DMS153 (cell line): ENCODE data around the gene GAPDHS.

Experiments
- DNase-seq: peaks from one replicate; lab custom pipeline; 2025; lab: John Stamatoyannopoulos, UW

The GAPDHS gene

DNA sequence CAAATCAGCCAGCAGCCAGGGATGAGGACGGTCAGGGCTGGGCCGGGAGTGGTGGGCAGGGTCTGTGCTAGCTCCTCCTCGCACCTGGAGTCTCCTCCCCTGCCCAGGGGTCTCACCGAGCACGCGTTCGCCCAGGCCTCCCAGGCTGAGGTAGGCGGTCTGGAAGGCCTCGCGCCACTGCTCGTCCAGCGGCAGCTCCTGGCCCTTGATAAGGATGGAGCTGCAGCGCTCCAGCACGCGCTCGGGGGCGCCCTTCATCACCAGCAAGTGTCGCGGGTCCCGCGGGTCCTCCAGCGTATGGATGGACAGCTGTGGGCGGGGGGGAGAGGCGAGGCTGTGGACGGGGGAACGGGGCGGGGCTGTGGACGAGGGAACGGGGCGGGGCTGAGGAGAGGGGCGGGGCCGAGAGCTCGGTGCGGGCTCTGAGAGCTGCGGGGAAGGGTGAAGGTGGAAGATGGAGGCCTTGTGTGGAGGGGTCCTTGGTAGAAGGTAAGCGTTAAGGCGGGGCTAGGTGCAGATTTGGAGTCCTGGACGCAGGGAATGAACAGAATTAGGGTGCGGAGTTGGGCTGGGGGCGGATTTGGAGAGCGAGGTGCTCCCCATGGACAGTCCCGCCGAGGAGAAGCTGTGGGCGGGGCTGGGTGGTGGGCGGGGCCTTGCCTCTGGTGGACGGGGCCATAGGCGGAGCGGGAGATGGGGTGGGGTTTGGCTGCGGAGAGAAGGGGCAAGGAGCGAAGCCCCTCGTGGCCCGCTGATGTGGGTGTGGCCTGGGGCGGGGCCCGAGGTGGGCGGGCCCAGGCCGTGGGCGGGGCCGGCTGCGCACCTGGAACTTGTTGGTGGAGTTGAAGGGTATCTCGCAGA is 24.5 kb downstream of the GAPDHS start:
- DNase-seq = peak; percentile 40

- no peak for DNase-seq
Measured at GRCh38 chr19:35558400-35559280, 25.4 kb downstream of the GAPDHS start.

- DNase-seq = no peak
Measured at GRCh38 chr19:35559281-35559659, 26.0 kb downstream of the GAPDHS start.

DNA sequence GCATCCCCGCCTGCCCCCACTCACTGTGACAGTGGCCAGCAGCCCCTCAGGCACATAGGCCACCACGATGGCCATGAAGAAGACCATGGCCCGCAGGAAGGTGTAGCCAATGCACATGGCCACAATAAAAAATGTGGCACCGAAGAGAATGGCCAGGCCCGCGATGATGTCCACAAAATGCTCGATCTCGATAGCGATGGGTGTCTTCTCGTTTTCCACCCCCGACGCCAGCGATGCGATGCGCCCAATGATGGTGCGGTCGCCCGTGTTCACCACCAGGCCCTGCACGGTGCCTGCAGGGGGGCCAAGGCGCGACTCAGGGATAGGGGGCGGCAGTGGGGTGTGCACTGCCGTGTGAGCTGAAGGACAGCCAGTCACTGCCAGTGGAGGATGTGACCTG is 26.5 kb downstream of the GAPDHS start:
- DNase-seq = no peak

GRCh38 chr19:35560271-35560670 is 27.0 kb downstream of the GAPDHS start:
- no peak for DNase-seq

GRCh38 chr19:35560677-35561076 is 27.4 kb downstream of the GAPDHS start:
- DNase-seq = no peak

GRCh38 chr19:35561436-35561835 is 28.2 kb downstream of the GAPDHS start:
- no peak for DNase-seq

DNA sequence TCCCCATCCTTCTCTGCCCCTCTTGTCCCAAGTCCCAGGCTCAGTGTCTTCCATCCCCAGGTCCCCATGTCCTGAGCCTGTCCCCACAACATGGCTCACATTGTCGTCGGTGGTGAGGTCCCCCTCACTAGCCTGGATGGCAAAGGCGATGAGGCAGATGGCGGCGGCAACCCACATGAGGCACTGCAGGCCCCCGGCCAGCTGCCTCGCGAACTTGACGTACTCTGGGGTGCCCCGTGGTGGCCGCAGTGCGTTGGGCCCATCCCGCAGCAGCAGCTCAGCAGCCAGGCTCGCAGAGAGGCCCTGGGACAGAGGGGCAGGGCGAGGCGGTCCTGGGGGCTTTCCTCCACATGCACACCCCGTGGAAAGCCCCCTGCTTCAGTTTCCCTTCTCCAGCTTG is 29.1 kb downstream of the GAPDHS start:
- DNase-seq = no peak

DNA sequence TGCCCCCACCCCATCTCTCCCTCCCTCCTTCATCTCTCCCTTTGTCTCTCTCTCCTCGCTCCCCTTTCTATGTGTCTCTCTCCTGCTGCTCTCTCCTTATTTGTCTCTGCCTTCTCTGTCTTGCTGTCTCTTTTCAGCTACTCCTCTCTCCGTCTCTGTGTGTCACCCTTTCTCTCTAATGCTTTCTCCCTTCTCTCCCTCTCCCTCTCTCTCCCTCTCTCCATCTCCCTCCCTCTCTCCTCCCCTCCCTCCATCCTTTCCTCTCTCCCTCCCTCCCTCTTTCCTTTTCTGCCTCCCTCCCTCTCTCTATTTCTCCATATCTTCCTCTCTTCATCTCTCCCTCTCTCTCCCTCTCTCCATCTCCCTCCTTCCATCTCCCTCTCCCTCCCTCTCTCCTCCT is 29.5 kb downstream of the GAPDHS start:
- DNase-seq = no peak

DNA sequence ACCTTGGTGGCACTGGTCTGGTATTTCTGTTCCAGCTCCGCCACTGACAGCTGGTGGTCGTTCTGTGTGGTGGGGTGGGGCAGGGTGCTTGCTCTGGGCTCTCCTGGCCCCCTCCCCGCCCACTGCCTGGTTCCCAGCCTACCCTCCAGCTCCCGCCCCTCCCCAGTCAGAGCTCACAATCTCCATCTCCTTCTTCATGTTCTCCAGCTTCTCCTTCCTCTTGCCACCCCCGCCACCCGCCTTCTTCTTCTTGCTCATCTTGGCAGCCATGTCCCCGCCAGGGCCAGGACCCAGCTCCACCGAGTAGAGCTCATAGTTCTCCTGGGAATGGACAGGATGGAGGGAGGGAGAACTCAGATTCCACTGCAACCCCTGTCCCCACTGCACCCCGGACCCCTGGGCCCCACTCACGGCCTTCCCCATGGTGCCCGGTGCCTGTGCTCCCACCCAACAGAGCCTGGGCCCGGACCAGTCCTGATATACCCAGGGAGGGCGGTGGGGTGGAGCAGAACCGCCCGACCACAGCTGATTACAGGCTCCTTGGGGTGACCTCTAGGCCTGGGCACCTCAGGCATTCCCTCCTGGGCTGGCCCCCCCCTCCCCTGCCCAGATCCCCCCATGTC is 30.1 kb downstream of the GAPDHS start, which contains the start of gene ATP4A:
ATP4A (minus strand) TSS at position 452 of the 623 bp plus-strand sequence; CDS start at position 423, 29 bp downstream.
- no peak for DNase-seq

- no peak for DNase-seq
Measured at GRCh38 chr19:35565016-35565856, 32.0 kb downstream of the GAPDHS start.

- DNase-seq = no peak
Measured at GRCh38 chr19:35566738-35567137, 33.5 kb downstream of the GAPDHS start.

DNA sequence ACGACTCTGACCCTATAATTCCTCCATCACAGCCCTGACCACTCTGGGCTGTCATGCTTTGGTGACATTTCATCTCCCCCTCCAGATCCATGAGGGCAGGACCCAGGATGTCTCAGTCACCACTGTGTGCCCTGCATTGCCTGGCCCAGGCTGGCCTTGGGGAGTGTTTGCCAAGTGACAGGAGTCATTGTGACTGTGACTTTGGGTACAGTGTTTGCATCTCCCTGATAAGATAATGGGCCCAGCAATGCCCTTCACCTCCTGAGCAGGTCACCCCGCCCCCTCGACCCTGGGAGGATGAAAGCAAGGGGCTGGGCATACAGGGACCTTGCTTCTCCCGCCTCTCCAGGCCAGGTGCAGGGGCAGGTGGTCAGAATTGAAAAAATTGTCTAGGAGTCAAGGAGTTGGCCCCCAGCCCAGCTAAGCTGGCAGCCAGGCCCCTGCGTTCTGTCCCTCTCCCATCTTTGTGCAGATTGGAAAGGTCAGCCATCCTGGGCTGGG is 36.1 kb downstream of the GAPDHS start:
- no peak for DNase-seq

- no peak for DNase-seq
Measured at GRCh38 chr19:35571406-35571965, 38.2 kb downstream of the GAPDHS start.

GRCh38 chr19:35577918-35578317 is 44.7 kb downstream of the GAPDHS start:
- no peak for DNase-seq

GRCh38 chr19:35578707-35579106 is 45.5 kb downstream of the GAPDHS start:
- no peak for DNase-seq

DNA sequence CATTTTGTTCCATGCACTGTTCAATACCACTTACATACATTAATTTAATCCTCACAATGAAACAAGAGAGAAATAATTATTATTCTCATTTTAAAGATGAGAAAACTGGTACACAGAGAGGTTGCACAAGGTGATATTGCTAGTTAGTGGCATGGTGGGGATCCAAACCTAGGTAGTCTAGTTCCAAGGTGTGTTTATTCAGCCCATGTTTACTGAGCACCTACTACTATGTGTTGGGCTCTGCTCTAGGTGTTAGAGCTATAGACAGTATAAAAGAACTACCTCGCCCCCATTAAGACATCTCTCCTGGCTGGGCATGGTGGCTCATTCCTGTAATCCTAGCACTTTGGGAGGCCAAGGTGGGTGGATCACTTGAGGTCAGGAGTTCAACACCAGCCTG is 49.5 kb downstream of the GAPDHS start:
- no peak for DNase-seq

GRCh38 chr19:35585848-35586247 is 52.6 kb downstream of the GAPDHS start, which contains the start of gene PMIS2:
Gene PMIS2 (plus strand): TSS chr19:35586173. CDS start chr19:35586260, 87 bp downstream.
- no peak for DNase-seq

DNA sequence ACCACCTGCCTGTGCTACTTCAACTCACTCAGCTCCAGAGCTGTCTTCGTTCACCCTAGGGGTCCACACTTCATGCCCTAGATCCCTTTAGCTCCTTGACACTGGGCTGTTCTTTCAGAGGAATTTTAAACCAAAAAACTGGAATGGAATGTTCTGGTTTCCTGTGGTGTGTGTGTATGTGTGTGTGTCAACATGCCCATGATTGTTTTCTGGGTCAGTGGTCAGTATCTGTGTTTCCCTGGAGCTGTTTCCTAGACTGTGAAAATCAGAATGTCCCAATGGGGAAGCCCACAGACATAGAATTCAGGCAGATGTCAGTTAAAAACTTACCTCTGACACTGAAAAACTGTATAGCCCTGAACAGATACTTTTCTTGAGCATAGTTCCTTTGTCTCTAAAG is 54.1 kb downstream of the GAPDHS start:
- DNase-seq = no peak

- DNase-seq = no peak
Measured at GRCh38 chr19:35590875-35591274, 57.6 kb downstream of the GAPDHS start.

DNA sequence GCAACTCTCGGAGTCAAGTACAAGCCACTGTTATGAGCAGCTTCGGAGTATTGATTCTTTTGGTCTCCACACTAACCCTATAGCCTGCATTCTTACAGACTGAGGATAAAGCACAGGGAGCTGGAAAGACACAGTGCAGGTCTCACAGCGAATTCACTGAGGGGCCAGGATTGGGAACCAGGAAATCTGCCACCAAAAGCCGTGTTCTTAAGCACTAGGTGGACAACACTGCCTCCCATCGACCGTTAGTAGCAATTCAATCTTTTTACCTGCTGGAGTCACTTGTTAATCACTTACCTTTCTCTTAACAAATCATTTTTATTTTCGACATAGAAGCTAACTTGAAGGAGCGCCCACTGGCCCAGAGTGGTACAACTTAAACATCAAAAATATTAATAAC is 59.0 kb downstream of the GAPDHS start:
- no peak for DNase-seq
